Heart left ventricle (tissue), 16 donors: ENCODE results near the gene HSF4. TPM values are rescaled to one million over a fixed set of nuclear protein-coding genes. Genes with fewer than 3 reads are reported as not detected.

ENCODE experiments used
- ATAC-seq, 4 donors: fragments of 200-7000 bp; cut with Tn5 transposase; one replicate each; pipeline ENCODE4 v1.9.1; 2020 to 2022; ENCODE audit warnings: moderate library complexity in 4 of 4, mild to moderate bottlenecking in 3 of 4, moderate number of reproducible peaks in 1 of 4
- DNase-seq, 5 donors: peaks; one replicate each; pipeline ENCODE4 v3.0.0-alpha.2; 2020
- H3K27ac ChIP-seq, 12 donors: fragments of 200-600 bp; sonication (generic) in 4 of 12; one replicate each; pipeline versions ENCODE4 v1.5.0 to v1.8.0; 2016 to 2022; ENCODE audit warnings: mild to moderate bottlenecking in 2 of 12
- H3K27me3 ChIP-seq, 9 donors: fragments of 200-600 bp; sonication (generic) in 2 of 9; one replicate each; pipeline versions ENCODE4 v1.5.1 to v1.8.0; 2016 to 2022; ENCODE audit warnings: mild to moderate bottlenecking in 3 of 9
- H3K36me3 ChIP-seq, 9 donors: fragments of 200-600 bp; sonication (generic) in 2 of 9; one replicate each; pipeline versions ENCODE4 v1.5.0 to v1.8.0; 2018 to 2022; ENCODE audit warnings: mild to moderate bottlenecking in 2 of 9
- H3K4me1 ChIP-seq, 12 donors: fragments of 200-600 bp; sonication (generic) in 4 of 12; one replicate each; pipeline versions ENCODE4 v1.5.0 to v1.8.0; 2016 to 2022; ENCODE audit warnings: mild to moderate bottlenecking in 3 of 12
- H3K4me3 ChIP-seq, 12 donors: fragments of 200-600 bp; sonication (generic) in 4 of 12; one replicate each; pipeline versions ENCODE4 v1.5.0 to v1.8.0; 2017 to 2022; ENCODE audit warnings: mild to moderate bottlenecking in 9 of 12, moderate library complexity in 4 of 12
- H3K9me3 ChIP-seq, 12 donors: fragments of 200-600 bp; sonication (generic) in 4 of 12; one replicate each; pipeline versions ENCODE4 v1.5.0 to v1.8.0; 2016 to 2022; ENCODE audit warnings: mild to moderate bottlenecking in 1 of 12
- POLR2A ChIP-seq, 2 donors: fragments of 450-650 bp; IDR thresholded peaks; one replicate each; pipeline ENCODE4 v1.6.1; 2017; ENCODE audit warnings: antibody characterized with exemption in 2 of 2, mild to moderate bottlenecking in 2 of 2, moderate library complexity in 2 of 2
- WGBS, 4 donors: extraction: QIAGEN DNeasy Blood & Tissue Kit in 2 of 4; methylation state at CpG; one replicate each; pipeline versions ENCODE4 v1.1.5 to v1.1.7; 2013 to 2018; 5-methylcytosine and 5-hydroxymethylcytosine counted together
- intact Hi-C, 10 donors: fragments of 100-400 bp; cut with DNase I; formaldehyde crosslinking; loops; one replicate each; pipeline versions ENCODE4 v1.11.1 to v1.14.2; 2022
- polyA plus RNA-seq, 2 donors: library from polyadenylated mRNA; stranded (reverse); fragments of 200-250 nt; gene quantifications; one replicate each; pipeline ENCODE4 v1.2.3, GENCODE V29; 2013
- total RNA-seq, 9 donors: library from RNA; depleted of rRNA in 2 of 9; stranded (reverse); fragments of >200 nt in 2 of 9; fragmentation: NEBNext Ultra II Directional in 3 of 9; extraction: Animal tissue kit (Norgen Biotek cat#: 25700) in 3 of 9; gene quantifications; one replicate each; pipeline versions ENCODE4 v1.1.0 to v1.2.4, GENCODE V29; 2016 to 2023
- TF ChIP-seq, protein P1 (sequence below), 12 donors: fragments of 200-600 bp; sonication (generic) in 4 of 12; IDR thresholded peaks; one replicate each; pipeline versions ENCODE4 v1.5.0 to v1.8.0; 2018 to 2022; ENCODE audit warnings: antibody characterized with exemption in 12 of 12, mild to moderate bottlenecking in 5 of 12
- donor health status: ischemic (EF 13 %, LVEDD 7.1; RV severe dilation, severe dysfunction).
- donor health status: healthy with polysubstance abuse.
- donor health status: DM: no; HTN: yes; CAD: no.
- donor health status: DM: no; HTN: no; CAD: no.
- donor health status: ischemic (EF 25% LVEDD 6.9; RV normal size, moderate dysfunction).
- donor health status: ischemic (EF 25% LVEDD 5.7; RV mildly dilated, moderate dysfunction).
- donor health status: healthy.
- donor health status: DM: yes; HTN: yes; CAD: no.
- donor health status: ischemic (EF 35%, LVEDD 5.7; RV mildly dilated, moderate dysfunction).
- donor health status: nonischemic (EF 11% LVEDD 7.7; RV severe dilation, severe dysfunction).
- donor health status: DM: yes; HTN: yes; CAD: no.
- donor health status: PGD.
- donor health status: ischemic (EF 29% LVEDD 5.4; RV normal size, mild dysfunction).
- donor health status: nonischemic (EF 23%, LVEDD 6.1; RV moderate dilation, normal function).

Gene HSF4
- total and polyA plus RNA-seq, 11 donors: 5.9 to 62.5 (median 35.4) TPM

- DNase-seq (no peak), ATAC-seq (no peak)
- TF ChIP-seq POLR2A (IDR thresholded peaks at IDR 0.05): no peak
- TF ChIP-seq, protein P1, sequence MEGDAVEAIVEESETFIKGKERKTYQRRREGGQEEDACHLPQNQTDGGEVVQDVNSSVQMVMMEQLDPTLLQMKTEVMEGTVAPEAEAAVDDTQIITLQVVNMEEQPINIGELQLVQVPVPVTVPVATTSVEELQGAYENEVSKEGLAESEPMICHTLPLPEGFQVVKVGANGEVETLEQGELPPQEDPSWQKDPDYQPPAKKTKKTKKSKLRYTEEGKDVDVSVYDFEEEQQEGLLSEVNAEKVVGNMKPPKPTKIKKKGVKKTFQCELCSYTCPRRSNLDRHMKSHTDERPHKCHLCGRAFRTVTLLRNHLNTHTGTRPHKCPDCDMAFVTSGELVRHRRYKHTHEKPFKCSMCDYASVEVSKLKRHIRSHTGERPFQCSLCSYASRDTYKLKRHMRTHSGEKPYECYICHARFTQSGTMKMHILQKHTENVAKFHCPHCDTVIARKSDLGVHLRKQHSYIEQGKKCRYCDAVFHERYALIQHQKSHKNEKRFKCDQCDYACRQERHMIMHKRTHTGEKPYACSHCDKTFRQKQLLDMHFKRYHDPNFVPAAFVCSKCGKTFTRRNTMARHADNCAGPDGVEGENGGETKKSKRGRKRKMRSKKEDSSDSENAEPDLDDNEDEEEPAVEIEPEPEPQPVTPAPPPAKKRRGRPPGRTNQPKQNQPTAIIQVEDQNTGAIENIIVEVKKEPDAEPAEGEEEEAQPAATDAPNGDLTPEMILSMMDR (IDR thresholded peaks at IDR 0.05): no peak
- H3K36me3 ChIP-seq: no peaks in the 10 kb centered on the region
- H3K27me3 ChIP-seq: no peaks in the 10 kb centered on the region
- H3K27ac ChIP-seq: peak overlapping the region in 2 of 12 donors; percentile 6 to 33
- peak overlapping the region in 8 of 12 donors; percentile 25 to 88 (median 72) for H3K4me3 ChIP-seq
- H3K9me3 ChIP-seq: no peaks in the 10 kb centered on the region
- intact Hi-C loops: loop anchor here in 8 of 10 donors (1.0 to 10.0 kb wide), 6 partner anchors 26 to 231 kb away; partner anchors contain the start of genes FBXL8 (in 1 of the 8), FHOD1 (in 1 of the 8) and TRADD (in 1 of the 8)
- WGBS, 4 donors: 9 to 10% (median 9%) methylated on average over 12 of the region's 12 CpGs
- H3K4me1 ChIP-seq: peaks cover 0 to 47% (median 27%) of the 10 kb centered on the region in 12 donors
These were observed 21.1 kb downstream of the HSF4 start for GRCh38 chr16:67185651-67186134.

DNA sequence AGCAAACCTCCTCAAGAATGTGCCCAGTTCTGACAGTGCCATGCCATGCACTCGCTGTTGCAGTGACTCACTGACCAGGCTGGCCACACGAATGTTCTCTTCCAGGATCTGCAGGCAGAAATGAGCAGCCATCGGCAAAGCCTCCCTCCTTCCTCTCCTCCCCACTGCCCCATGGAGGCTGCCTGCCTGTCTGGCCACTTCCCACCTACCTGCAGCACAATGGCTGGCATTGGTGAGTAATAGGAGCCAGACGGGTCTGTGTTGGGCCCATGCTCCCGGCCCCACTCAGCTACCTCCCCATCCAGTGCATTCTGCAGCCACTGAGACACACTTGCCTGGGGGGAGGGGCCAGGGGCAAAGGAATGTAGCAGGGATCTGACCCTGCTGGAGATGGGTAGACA, 22.0 kb downstream of the HSF4 start:
- ATAC-seq (no peak), DNase-seq (no peak)
- no peaks in the 10 kb centered on the region for H3K36me3 ChIP-seq
- H3K27me3 ChIP-seq: no peaks in the 10 kb centered on the region
- H3K4me3 ChIP-seq: no peak overlapping the region
- intact Hi-C loops: loop anchor here in 3 of 10 donors (10.0 kb wide), 1 partner anchor 212 kb away; no protein-coding TSS in a partner anchor
- H3K27ac ChIP-seq: no peak overlapping the region
- no peak for TF ChIP-seq POLR2A (IDR thresholded peaks at IDR 0.05)
- TF ChIP-seq, protein P1 (IDR thresholded peaks at IDR 0.05): no peak
- H3K4me1 ChIP-seq: peaks cover 2 to 50% (median 33%) of the 10 kb centered on the region in 12 donors
- no peaks in the 10 kb centered on the region for H3K9me3 ChIP-seq
- WGBS, 4 donors: 44 to 61% (median 56%) methylated on average over 4 to 5 of the region's 5 CpGs

DNA sequence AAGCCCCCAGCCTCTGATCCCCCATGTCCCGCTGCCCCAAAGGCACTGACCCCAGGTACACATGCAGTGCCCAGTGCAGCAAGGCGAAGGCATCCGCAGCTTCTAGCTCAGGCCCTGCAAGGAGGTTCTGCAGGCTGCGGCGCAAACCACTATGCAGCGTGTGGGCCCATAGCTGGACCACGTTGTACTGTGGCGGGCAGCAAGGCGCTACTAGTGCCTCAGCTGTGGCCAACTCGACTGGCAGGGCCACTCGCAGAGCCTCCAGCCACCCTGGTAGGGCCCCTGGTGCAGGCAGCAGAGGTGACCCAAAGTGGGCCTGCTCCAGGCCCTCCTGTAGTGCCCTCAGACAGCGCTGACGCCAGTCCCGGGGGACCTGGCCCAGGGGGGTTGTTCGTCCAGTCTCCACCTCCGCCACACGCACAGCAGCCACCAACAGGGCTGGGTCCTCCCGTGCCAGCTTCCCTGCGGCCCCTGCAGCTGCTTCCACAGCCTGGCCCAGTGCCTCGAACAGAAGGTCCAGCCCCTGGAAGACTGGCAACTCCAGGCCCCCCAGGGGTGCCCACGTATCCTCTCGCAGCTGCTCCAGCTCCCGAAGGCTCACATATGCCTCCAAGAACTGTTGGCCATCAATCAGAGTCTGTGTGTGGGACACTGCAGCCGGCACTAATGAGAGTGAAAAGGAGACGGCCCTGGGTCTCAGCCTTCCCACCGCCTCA, 22.8 kb downstream of the HSF4 start:
- ATAC-seq: no peak
- TF ChIP-seq, protein P1 (IDR thresholded peaks at IDR 0.05): no peak
- TF ChIP-seq POLR2A (IDR thresholded peaks at IDR 0.05): no peak
- WGBS, 4 donors: 81 to 85% (median 84%) methylated on average over 20 to 26 of the region's 26 CpGs
- intact Hi-C loops: loop anchor here in 3 of 10 donors (10.0 kb wide), 1 partner anchor 213 kb away; no protein-coding TSS in a partner anchor
- Histone ChIP-seq H3K27ac (no peak overlapping the region), H3K36me3 (no peaks in the 10 kb centered on the region), H3K4me1 (peaks cover 2 to 45% (median 36%) of the 10 kb centered on the region in 12 donors), H3K9me3 (no peaks in the 10 kb centered on the region), H3K4me3 (no peak overlapping the region), H3K27me3 (no peaks in the 10 kb centered on the region)
- DNase-seq: no peak

DNA sequence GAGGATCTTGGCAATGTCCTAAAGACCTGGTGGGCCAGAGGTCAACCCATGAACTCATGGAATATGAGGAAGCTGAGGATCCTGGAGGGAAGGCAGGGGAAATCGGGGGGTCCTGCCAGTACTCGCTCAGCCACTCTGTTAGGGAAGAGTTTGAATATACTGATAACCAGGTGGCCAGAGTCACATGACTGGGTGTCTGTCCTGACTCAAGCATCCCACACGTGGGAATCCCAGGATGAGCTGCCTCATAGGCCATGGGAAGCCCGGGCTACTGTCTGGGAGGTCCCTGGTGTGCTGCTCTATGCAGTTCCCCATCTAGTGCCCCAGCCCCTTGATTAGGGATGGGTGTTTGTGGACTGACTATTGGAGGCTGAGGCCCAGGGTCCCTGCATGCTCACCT, 23.8 kb downstream of the HSF4 start:
- Histone ChIP-seq H3K36me3 (peaks cover 0 to 4% (median 0%) of the 10 kb centered on the region in 9 donors), H3K27me3 (no peaks in the 10 kb centered on the region), H3K9me3 (no peaks in the 10 kb centered on the region), H3K4me3 (no peak overlapping the region), H3K4me1 (peaks cover 2 to 48% (median 39%) of the 10 kb centered on the region in 12 donors), H3K27ac (no peak overlapping the region)
- WGBS, 4 donors: 63 to 74% (median 70%) methylated on average over 4 of the region's 4 CpGs
- intact Hi-C loops: loop anchor here in 3 of 10 donors (10.0 kb wide), 1 partner anchor 214 kb away; no protein-coding TSS in a partner anchor
- no peak for TF ChIP-seq POLR2A (IDR thresholded peaks at IDR 0.05)
- TF ChIP-seq, protein P1 (IDR thresholded peaks at IDR 0.05): no peak
- DNase-seq (no peak), ATAC-seq (no peak)
